WTC11 (cell line): ENCODE results near the gene SLITRK6. TPM values are rescaled to one million over a fixed set of nuclear protein-coding genes. Genes with fewer than 3 reads are reported as not detected.

Experiments used
- ATAC-seq: fragments of 200-7000 bp; cut with Tn5 transposase; 2 replicates; pipeline ENCODE4 v1.10.0; 2021; ENCODE audit warnings: mild to moderate bottlenecking, moderate library complexity
- CTCF ChIA-PET: fragments of 300-600 bp; sonication (Branson Sonifier 250); formaldehyde crosslinking; loops from one replicate; lab custom pipeline; 2021; ENCODE audit warnings: antibody characterized with exemption; lab: Charles Lee
- POLR2A ChIA-PET: fragments of 350-600 bp; sonication (Branson Sonifier 250); formaldehyde crosslinking; loops from one replicate; lab custom pipeline; 2021; ENCODE audit warnings: antibody characterized with exemption; lab: Charles Lee
- DNase-seq: peaks from one replicate; pipeline ENCODE4 v3.0.0; 2021; ENCODE audit warnings: low spot score
- H3K27ac Mint-ChIP-seq: 2 replicates; pipeline ENCODE4 v1.8.0; 2021; ENCODE audit warnings: mixed read lengths
- H3K27me3 Mint-ChIP-seq: 2 replicates; pipeline ENCODE4 v1.8.0; 2021; ENCODE audit warnings: low read depth, mild to moderate bottlenecking, moderate library complexity, mixed read lengths
- H3K36me3 Mint-ChIP-seq: 2 replicates; pipeline ENCODE4 v1.8.0; 2021; ENCODE audit warnings: mixed read lengths
- H3K4me1 Mint-ChIP-seq: 2 replicates; pipeline ENCODE4 v1.8.0; 2022; ENCODE audit warnings: mixed read lengths
- H3K4me3 Mint-ChIP-seq: 2 replicates; pipeline ENCODE4 v1.8.0; 2021; ENCODE audit warnings: mild to moderate bottlenecking, moderate library complexity, mixed read lengths
- H3K9me3 Mint-ChIP-seq: 2 replicates; pipeline ENCODE4 v1.8.0; 2021; ENCODE audit warnings: mixed read lengths
- ATF1 ChIP-seq: sonication (generic); formaldehyde crosslinking; IDR thresholded peaks from 2 replicates; pipeline ENCODE4 v1.8.1; 2023; ENCODE audit warnings: mild to moderate bottlenecking, moderate library complexity, missing genetic modification reagents
- E2F1 ChIP-seq: sonication (generic); formaldehyde crosslinking; IDR thresholded peaks from 2 replicates; pipeline ENCODE4 v1.8.0; 2022; ENCODE audit warnings: mild to moderate bottlenecking, missing genetic modification reagents
- E2F4 ChIP-seq: sonication (generic); formaldehyde crosslinking; IDR thresholded peaks from 2 replicates; pipeline ENCODE4 v1.8.1; 2022; ENCODE audit warnings: low read depth, mild to moderate bottlenecking, moderate library complexity, missing genetic modification reagents, borderline replicate concordance
- ESRRA ChIP-seq: sonication (generic); formaldehyde crosslinking; IDR thresholded peaks from 2 replicates; pipeline ENCODE4 v1.8.1; 2022; ENCODE audit warnings: mild to moderate bottlenecking, missing genetic modification reagents, borderline replicate concordance
- FOXJ3 ChIP-seq: sonication (generic); formaldehyde crosslinking; IDR thresholded peaks from 2 replicates; pipeline ENCODE4 v1.9.0; 2021; ENCODE audit warnings: missing genetic modification reagents, mild to moderate bottlenecking, borderline replicate concordance
- GABPB1 ChIP-seq: sonication (generic); formaldehyde crosslinking; IDR thresholded peaks from 2 replicates; pipeline ENCODE4 v1.8.1; 2023; ENCODE audit warnings: mild to moderate bottlenecking, missing genetic modification reagents
- HMGXB4 ChIP-seq: sonication (generic); formaldehyde crosslinking; IDR thresholded peaks from 2 replicates; pipeline ENCODE4 v1.8.1; 2023; ENCODE audit warnings: mild to moderate bottlenecking, moderate library complexity, missing genetic modification reagents
- JAZF1 ChIP-seq: fragments of 250-450 bp; sonication (Bioruptor Pico); IDR thresholded peaks from 2 replicates; pipeline ENCODE4 v1.9.0; 2021; ENCODE audit warnings: moderate library complexity, mild to moderate bottlenecking, inconsistent platforms
- JUN ChIP-seq: sonication (generic); formaldehyde crosslinking; IDR thresholded peaks from 2 replicates; pipeline ENCODE4 v1.8.0; 2023; ENCODE audit warnings: mild to moderate bottlenecking, missing genetic modification reagents
- MAX ChIP-seq: sonication (generic); formaldehyde crosslinking; IDR thresholded peaks from 2 replicates; pipeline ENCODE4 v1.8.0; 2022; ENCODE audit warnings: mild to moderate bottlenecking, missing genetic modification reagents
- MXD4 ChIP-seq: fragments of 250-450 bp; sonication (Bioruptor Pico); IDR thresholded peaks from 2 replicates; pipeline ENCODE4 v1.8.0; 2021; ENCODE audit warnings: mild to moderate bottlenecking, moderate library complexity, borderline replicate concordance
- NFE2L1 ChIP-seq: sonication (generic); formaldehyde crosslinking; IDR thresholded peaks from 2 replicates; pipeline ENCODE4 v1.8.1; 2023; ENCODE audit warnings: missing genetic modification reagents
- OVOL2 ChIP-seq: fragments of 250-450 bp; sonication (Bioruptor Pico); IDR thresholded peaks from 2 replicates; pipeline ENCODE4 v1.9.0; 2021; ENCODE audit warnings: mild to moderate bottlenecking, borderline replicate concordance
- ZMAT4 ChIP-seq: fragments of 250-450 bp; sonication (Bioruptor Pico); IDR thresholded peaks from 2 replicates; pipeline ENCODE4 v1.9.0; 2021; ENCODE audit warnings: mild to moderate bottlenecking
- ZNF263 ChIP-seq: sonication (generic); formaldehyde crosslinking; IDR thresholded peaks from 2 replicates; pipeline ENCODE4 v1.8.1; 2022; ENCODE audit warnings: low read depth, mild to moderate bottlenecking, moderate library complexity, missing genetic modification reagents
- ZNF532 ChIP-seq: fragments of 250-450 bp; sonication (Bioruptor Pico); IDR thresholded peaks from 2 replicates; pipeline ENCODE4 v1.9.0; 2021; ENCODE audit warnings: mild to moderate bottlenecking, borderline replicate concordance
- total RNA-seq: library from RNA; stranded (reverse); gene quantifications from 3 replicates; pipeline ENCODE4 v1.2.3, GENCODE V29; 2021
- TF ChIP-seq, protein P1 (sequence below): sonication (generic); formaldehyde crosslinking; IDR thresholded peaks from 2 replicates; pipeline ENCODE4 v1.8.1; 2023; ENCODE audit warnings: mild to moderate bottlenecking, missing genetic modification reagents, borderline replicate concordance

SLITRK6 gene
- total RNA-seq, 1 experiment from 2014 or later, result 0.04 TPM

- no peak for TF ChIP-seq MAX (CRISPR knock-in tag)
- TF ChIP-seq FOXJ3, result no peak
- TF ChIP-seq, all 79 proteins: peak for 0
- ATAC-seq (peak; percentile 61), DNase-seq (no peak)
- H3K27ac Mint-ChIP-seq, result no peak overlapping the region
- no peak overlapping the region for H3K4me3 Mint-ChIP-seq
- POLR2A ChIA-PET, result no interaction called here
- H3K36me3 Mint-ChIP-seq, result no peaks in the 10 kb centered on the region
- no peaks in the 10 kb centered on the region for H3K27me3 Mint-ChIP-seq
- no peaks in the 10 kb centered on the region for H3K4me1 Mint-ChIP-seq
- H3K9me3 Mint-ChIP-seq, result no peaks in the 10 kb centered on the region
- CTCF ChIA-PET, result no interaction called here
Observed at GRCh38 chr13:85785205-85785604, 14.0 kb downstream of the SLITRK6 start.

- TF ChIP-seq GABPB1 (CRISPR knock-in tag) (peak; percentile 42; the same call in 1 of the 2 replicates), ZNF532 (CRISPR knock-in tag) (no peak)
- ChIA-PET CTCF (no interaction called here), POLR2A (no interaction called here)
- Mint-ChIP-seq H3K36me3 (0 out of 2 replicates have a peak, but pooled peaks cover 2% of the 10 kb centered on the region), H3K27ac (no peak overlapping the region), H3K9me3 (peaks cover 16% of the 10 kb centered on the region), H3K27me3 (no peaks in the 10 kb centered on the region; the same call in 1 of the 2 replicates), H3K4me1 (no peaks in the 10 kb centered on the region), H3K4me3 (no peak overlapping the region)
- no peak for DNase-seq
- ATAC-seq, result no peak
Observed at GRCh38 chr13:85772367-85772766, 26.9 kb downstream of the SLITRK6 start.

DNA sequence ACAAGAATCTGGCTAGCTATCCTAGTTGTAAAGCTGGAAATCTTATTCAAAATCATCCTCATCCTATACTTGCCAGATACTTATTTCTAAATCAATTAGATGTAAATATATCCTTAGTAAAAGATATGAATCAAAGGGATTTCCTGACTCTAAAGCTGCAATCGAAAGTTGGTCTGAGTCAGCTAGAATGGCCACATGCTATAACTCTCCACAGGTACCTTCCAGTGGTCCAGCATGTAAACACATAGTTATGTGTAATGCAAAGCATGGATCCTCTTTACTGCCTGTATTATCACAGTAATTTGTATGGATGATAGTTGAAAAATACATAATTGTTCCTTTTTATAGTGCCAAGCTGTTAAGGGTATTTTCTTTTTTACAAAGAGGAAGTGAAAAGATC lies 27.4 kb downstream of the SLITRK6 start:
- no peak for ATAC-seq
- Mint-ChIP-seq H3K4me3 (no peak overlapping the region), H3K4me1 (no peaks in the 10 kb centered on the region), H3K27ac (no peak overlapping the region), H3K36me3 (0 out of 2 replicates have a peak, but pooled peaks cover 2% of the 10 kb centered on the region), H3K27me3 (no peaks in the 10 kb centered on the region; the same call in 1 of the 2 replicates), H3K9me3 (peaks cover 16% of the 10 kb centered on the region)
- ChIA-PET CTCF (no interaction called here), POLR2A (no interaction called here)
- DNase-seq, result no peak
- no peak for TF ChIP-seq MXD4
- TF ChIP-seq FOXJ3, result no peak
- TF ChIP-seq, protein P1, sequence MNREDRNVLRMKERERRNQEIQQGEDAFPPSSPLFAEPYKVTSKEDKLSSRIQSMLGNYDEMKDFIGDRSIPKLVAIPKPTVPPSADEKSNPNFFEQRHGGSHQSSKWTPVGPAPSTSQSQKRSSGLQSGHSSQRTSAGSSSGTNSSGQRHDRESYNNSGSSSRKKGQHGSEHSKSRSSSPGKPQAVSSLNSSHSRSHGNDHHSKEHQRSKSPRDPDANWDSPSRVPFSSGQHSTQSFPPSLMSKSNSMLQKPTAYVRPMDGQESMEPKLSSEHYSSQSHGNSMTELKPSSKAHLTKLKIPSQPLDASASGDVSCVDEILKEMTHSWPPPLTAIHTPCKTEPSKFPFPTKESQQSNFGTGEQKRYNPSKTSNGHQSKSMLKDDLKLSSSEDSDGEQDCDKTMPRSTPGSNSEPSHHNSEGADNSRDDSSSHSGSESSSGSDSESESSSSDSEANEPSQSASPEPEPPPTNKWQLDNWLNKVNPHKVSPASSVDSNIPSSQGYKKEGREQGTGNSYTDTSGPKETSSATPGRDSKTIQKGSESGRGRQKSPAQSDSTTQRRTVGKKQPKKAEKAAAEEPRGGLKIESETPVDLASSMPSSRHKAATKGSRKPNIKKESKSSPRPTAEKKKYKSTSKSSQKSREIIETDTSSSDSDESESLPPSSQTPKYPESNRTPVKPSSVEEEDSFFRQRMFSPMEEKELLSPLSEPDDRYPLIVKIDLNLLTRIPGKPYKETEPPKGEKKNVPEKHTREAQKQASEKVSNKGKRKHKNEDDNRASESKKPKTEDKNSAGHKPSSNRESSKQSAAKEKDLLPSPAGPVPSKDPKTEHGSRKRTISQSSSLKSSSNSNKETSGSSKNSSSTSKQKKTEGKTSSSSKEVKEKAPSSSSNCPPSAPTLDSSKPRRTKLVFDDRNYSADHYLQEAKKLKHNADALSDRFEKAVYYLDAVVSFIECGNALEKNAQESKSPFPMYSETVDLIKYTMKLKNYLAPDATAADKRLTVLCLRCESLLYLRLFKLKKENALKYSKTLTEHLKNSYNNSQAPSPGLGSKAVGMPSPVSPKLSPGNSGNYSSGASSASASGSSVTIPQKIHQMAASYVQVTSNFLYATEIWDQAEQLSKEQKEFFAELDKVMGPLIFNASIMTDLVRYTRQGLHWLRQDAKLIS (CRISPR knock-in tag), result no peak
- no peak for TF ChIP-seq JUN
- no peak for TF ChIP-seq NFE2L1 (CRISPR knock-in tag)
- TF ChIP-seq OVOL2, result no peak

DNA sequence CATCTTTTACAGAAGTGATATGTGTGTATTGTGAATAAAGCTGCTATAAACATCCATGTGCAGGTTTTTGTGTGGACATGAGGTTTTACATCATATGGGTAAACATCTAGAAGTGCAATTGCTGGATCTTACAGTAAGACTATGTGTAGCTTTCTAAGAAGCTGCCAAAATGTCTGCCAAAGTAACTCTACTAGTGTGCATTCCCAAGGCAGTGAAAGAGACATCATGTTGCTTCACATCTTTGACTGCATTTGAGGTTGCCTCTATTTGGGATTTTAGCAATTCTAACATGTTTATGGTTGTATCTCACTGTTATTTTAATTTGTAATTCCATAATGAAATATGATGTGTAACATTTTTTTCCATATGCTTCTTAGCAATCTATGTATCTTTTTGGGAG lies 30.3 kb downstream of the SLITRK6 start:
- DNase-seq (no peak), ATAC-seq (no peak)
- no peaks in the 10 kb centered on the region for H3K4me1 Mint-ChIP-seq
- no peaks in the 10 kb centered on the region for H3K27me3 Mint-ChIP-seq
- ChIA-PET POLR2A (no interaction called here), CTCF (no interaction called here)
- no peak overlapping the region for H3K27ac Mint-ChIP-seq
- H3K9me3 Mint-ChIP-seq, result peaks cover 2% of the 10 kb centered on the region
- no peak overlapping the region for H3K4me3 Mint-ChIP-seq
- 0 out of 2 replicates have a peak, but pooled peaks cover 1% of the 10 kb centered on the region for H3K36me3 Mint-ChIP-seq
- TF ChIP-seq ZNF263 (CRISPR knock-in tag) (no peak), ATF1 (CRISPR knock-in tag) (no peak), ESRRA (CRISPR knock-in tag) (no peak), E2F1 (CRISPR knock-in tag) (no peak), JAZF1 (CRISPR knock-in tag) (no peak), E2F4 (no peak), ZMAT4 (CRISPR knock-in tag) (no peak), HMGXB4 (CRISPR knock-in tag) (no peak)
